ENCODE data around the gene FBXW12.
A peak's percentile ranks its signal among the peaks of the same experiment; 100 is the strongest.

FBXW12 gene

GRCh38 chr3:48423241-48423882, 51.3 kb downstream of the FBXW12 start:
- DNase-seq, result no peak

DNA sequence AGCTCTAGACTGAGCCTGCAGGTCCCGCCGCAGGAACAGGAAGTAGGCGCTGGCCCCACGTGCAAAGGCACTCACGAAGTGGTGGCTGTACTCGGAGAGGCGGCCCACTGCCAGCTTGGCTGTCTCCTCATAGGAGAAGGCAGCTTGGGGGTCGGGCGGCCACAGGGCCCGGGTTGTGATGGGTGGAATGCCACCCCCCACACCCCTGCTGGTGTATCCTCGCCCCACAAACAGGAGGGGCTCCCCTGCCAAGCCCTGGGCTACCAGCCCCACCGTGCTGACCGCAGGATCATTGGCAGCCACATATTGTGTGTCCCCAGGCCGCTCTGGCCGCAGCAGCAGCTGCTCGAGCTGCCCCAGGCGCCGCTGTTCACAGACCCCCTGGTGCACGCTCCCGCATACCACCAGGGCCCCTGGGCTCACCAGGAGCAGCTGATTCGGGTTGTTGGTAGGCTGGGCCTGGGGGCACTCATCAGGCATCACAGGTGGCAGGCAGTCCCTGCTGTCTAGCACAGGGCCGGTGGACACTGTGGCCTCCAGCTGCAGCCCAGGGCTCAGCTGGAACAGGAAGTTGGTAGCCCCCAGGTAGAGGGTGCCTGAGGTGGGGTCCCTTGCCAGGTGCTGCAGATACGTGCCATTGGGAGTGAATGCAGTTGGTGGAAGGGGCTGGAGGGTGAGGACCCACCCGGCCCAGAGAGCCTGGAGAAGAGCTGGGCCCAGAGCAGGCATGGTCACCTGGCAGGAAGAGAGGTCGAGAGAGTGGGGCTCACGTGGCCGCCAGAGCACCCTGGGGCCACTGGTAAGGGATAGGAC, 52.1 kb downstream of the FBXW12 start:
- DNase-seq, result no peak

GRCh38 chr3:48425281-48425812, 53.3 kb downstream of the FBXW12 start:
- no peak for DNase-seq

- no peak for DNase-seq
Observed at GRCh38 chr3:48426401-48426909, 54.4 kb downstream of the FBXW12 start.

DNA sequence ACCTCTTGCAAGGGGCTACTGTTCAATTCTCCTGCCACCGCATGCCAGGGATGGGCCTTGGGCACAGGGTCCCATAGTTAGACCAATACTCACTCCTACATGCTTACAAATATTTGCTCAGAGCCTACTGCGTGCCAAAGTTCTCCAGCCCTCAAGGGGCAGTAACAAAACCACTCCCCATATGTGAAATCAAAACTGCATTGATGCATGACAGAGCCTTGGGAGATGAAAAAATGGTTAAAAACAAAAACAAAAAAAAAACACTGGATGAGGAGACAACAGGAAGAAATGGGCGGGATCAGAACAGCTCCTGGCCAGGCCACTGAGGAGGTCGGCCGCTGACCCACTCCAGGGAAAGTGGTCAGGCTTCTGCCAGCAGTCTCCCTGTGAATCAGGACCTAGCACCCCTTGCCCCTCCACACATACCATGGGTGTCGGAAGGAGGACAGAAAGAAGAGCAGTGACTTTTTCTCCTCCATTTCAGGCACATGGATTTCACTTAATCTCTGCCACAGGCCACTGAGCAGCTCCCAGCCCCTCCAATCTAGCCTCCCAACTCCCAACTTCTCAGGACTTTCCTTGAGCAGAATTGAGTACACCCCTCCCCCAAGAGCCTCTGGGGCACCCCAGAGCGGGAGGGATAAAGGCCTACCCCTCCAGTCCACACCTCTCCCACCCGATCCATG, 55.1 kb downstream of the FBXW12 start:
- DNase-seq, result no peak

GRCh38 chr3:48427630-48427962, 55.6 kb downstream of the FBXW12 start:
- no peak for DNase-seq

DNA sequence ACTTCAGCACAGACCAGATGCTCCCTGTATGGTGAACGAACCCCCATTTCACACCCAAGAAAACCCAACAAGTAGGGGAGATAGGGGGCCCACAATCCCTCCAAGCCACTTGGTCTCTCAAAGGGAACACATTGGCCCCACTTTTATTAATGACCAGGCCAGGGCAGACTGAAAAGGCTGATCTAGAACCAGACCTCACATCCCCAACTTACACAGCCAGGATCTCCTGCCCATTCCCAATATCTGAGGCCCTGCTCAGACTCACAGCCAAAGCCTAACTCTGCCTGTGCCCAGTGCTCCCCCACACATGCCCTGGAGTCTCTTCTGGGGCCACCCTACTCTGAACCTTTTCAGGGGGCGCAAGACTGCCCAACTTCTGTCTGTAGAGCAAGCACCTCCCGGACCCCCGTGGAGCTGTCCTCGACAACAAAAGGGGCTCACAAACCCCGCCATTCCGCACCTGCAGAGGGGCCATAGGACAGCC, 56.1 kb downstream of the FBXW12 start:
- DNase-seq, result no peak

- DNase-seq, result no peak
Observed at GRCh38 chr3:48428572-48429316, 56.7 kb downstream of the FBXW12 start.

DNA sequence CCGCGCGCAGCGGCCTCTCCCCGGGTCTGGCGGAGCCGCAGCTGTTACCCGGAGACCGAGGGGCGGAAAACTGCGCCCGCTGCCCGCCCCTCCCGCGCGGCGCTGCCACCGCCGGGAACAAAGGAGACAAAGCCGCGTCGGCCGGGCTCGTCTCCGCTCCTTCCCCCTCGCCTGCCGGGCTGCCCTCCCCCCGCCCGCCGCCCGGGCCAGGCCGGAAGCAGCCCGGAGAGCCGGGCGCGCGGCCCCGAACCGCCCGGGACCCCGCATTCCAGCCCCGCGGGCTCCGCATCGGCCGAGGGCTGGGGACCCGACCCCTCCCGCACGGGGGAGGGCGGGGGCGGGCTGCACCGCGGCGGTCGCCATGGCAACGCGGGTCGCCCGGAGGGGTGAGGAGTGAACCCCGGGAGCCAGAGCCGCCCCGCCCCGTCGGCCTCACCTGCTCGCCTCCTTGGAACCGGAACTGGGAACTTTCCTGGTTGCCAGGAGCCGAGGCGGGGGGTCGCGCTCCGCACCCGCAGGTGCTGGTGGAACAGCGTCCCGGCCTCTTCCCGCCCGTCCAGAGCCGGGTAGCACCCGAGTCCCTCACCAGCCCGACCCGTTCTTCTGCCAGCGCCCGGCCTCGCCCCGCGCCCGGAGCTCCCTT, 57.4 kb downstream of the FBXW12 start:
- peak; percentile 78 for DNase-seq

DNA sequence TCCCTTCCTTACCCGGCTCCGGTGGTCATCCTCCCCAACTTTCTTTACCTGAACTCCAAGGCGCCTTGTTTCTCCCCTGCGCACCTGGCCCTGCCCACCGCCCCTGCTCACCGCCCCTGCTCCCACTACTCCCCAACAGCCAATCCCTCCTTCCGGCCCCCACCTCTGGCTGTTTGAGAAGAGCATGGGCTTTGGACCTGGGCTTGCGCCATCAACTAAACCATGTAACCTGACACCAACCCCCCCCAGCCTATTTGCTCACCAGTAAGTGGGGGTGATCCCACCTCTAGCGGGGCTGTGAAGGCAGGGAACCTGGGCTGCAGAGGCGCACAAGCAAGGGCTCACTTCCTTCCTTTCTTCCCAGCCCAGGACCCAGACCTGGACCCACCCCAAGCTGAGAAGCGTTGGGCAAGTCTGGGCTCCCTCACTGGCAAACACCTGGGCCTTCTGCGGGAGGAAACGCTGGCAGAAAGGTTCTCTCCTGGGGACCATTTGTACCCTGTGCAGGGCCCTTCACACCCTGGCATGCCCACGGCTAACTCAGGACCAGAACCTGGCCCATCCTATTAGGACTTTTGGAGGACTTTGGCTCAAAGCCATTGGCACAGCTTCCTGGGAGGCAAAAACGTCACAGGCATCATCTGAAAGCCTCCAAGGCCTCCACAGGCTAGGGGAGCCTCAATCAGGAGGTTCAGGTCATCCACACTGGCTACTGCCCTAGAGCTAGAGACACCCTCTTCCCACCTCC, 58.1 kb downstream of the FBXW12 start, which contains the start of gene PLXNB1:
Gene PLXNB1, minus strand, starts transcription at position 127 of the 748 bp plus-strand sequence. CDS start 5,475 bp downstream, outside the sequence.
- DNase-seq, result peak; percentile 42

- no peak for DNase-seq
Observed at GRCh38 chr3:48430708-48431101, 58.7 kb downstream of the FBXW12 start.

- no peak for DNase-seq
Observed at GRCh38 chr3:48431224-48432029, 59.4 kb downstream of the FBXW12 start.

DNA sequence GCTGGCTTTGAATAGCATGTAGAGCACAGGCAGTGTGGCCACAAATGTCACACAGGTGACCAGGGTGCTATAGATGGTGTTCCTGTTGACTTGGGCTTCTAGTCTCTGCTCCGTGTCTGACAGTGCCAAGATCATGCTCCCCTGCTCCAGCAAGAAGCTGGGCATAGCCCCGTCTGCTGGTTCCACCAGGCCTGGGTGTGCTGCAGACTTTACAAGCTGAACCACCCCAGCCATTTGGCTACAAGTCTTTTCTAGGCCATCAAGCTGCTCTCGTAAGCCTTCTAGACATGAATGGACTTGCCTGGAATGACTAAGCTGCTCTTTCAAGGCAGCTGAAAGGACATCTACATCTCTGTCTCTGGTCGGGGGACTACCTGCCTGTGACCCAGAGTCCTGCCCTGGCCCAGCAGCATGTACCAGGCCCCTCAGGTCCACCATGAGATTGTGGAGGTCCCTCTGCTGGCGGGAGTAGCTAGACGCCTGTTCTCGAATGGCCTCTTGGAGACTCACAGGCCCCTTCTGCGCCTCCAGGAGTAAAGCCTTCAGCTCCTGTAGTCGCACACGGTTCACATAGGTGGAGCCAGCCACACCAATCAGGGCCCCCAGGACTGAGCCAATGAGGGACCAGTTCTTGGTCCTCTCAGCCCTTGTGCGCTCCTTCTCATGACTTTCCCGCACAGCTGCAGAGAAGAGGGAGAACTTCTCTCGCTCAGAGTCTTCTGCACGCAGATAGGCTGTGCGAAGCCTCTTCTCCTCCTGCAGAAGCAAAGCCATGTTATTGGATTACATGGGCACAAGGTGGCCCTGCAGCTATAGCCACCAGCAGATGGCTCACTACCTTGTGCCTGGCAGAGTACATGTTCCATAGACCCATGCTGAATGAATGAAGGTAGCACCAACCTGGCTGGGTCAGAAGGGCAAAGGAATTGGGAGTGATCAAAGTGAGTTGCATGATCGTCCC, 60.7 kb downstream of the FBXW12 start:
- no peak for DNase-seq

GRCh38 chr3:48433472-48434118, 61.6 kb downstream of the FBXW12 start:
- DNase-seq, result no peak

GRCh38 chr3:48434591-48435222, 62.7 kb downstream of the FBXW12 start:
- DNase-seq, result peak; percentile 34

DNA sequence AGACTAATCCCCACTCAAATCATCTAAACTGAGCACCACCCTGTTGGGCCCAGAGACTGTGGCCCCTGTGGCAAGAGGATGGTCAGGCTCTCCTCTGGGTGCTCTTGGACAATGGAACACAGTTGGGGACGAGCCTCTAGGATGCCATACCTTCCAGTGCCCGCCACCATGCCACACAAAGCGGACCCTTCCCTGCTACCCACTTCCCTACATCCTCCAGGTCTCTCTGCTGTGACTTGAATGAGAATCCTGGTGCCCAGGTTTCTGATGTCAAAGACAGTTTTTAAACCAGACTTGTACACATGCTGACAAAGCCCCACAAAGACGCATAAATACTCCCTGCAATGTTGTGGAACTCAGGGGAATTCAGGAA, 63.2 kb downstream of the FBXW12 start:
- no peak for DNase-seq

DNA sequence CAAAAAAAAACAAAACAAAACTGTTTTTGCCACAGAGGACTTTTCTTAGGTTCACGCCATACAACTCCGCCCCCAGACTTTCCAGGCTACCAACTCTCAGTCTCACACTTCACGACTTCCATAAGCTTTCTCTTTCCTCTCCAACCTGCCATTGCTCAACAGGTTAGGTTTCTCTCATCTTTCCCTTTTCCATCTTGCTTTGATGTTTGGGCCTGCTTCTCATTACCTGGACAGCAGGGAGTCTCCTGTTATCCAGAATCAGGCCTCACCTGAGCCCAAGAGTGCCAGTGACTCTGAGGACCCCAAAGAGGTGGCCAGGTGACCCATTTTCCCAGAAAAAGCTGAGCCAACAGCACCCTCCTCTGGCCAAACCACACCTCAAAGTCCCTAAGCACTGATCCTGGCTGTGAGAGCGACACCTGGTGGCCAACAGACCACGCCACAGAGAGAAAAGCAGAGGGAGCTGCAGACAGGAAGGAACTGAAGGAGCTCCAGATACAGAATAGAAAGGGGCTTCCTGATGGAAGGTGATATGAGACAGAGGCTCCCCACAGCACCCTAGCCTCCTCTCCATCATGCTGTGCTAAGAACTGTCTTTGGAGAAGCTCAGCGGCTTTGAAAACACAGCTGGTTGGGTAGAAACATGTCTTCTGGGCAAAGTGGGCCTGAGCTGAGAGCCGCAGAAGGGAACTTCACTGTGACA, 63.9 kb downstream of the FBXW12 start:
- peak; percentile 92 for DNase-seq

DNA sequence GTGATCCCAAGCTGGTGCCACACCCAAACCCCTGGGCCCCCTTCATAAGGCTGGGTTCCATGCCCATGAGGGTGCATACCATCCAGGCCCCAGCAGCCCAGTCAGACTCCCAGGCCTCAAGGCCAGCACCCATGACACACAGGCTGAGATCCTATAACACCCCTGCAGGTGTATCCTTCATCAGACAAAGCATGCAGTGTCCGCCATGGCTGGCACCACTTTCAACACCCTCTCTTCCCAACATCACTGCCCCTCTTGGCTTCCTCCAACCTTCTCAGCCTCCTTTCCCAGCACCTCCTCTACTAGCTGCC, 64.4 kb downstream of the FBXW12 start:
- no peak for DNase-seq
